K562 (cell line): ENCODE data around the gene EHD3. TPM values are rescaled to one million over a fixed set of nuclear protein-coding genes. Genes with fewer than 3 reads are reported as not detected.

Source experiments
- BRD4 ChIP-seq: fragments of 200-600 bp; sonication (generic); IDR thresholded peaks from 2 replicates; pipeline ENCODE4 v1.6.1; 2017; ENCODE audit warnings: inconsistent platforms
- CREM ChIP-seq: IDR thresholded peaks from 2 replicates; pipeline ENCODE4 v1.6.1; 2014; ENCODE audit warnings: antibody characterized with exemption, low read depth
- EP300 ChIP-seq: IDR thresholded peaks from 2 replicates; pipeline ENCODE4 v1.6.1; 2012; ENCODE audit warnings: low read length, improper control_type of control experiment
- PHB ChIP-seq: fragments of 250-450 bp; sonication (Bioruptor Pico); IDR thresholded peaks from 2 replicates; pipeline ENCODE4 v1.5.0; 2021
- RCOR1 ChIP-seq, 2 experiments: IDR thresholded peaks; 2 replicates each; pipeline ENCODE4 v1.6.1; 2012; ENCODE audit warnings: low read depth in 2 of 2, low read length in 2 of 2, borderline replicate concordance in 1 of 2, improper control_type of control experiment in 1 of 2
- ZNF395 ChIP-seq: fragments of 200-800 bp; sonication (Bioruptor generic); IDR thresholded peaks from 2 replicates; pipeline ENCODE4 v1.6.1; 2017; ENCODE audit warnings: missing genetic modification characterization, missing compliant biosample characterization
- polyA plus RNA-seq, 8 experiments: library from polyadenylated mRNA; depleted of rRNA in 4 of 8; stranded (reverse) in 5 of 8; unstranded in 3 of 8; fragments of >200 nt; fragmentation: Nextera tagmentation in 2 of 8; fragmentation: Illumina TruSeq in 1 of 8; extraction: Ambion mirVana in 2 of 8; extraction: Trizol in 1 of 8; gene quantifications; 2 replicates each; pipeline versions ENCODE4 v1.2.1 to v1.2.3, GENCODE V29; 2011 to 2014; ENCODE audit warnings: inconsistent platforms in 1 of 8, missing spikeins in 1 of 8
- total RNA-seq, 7 experiments: library from RNA; depleted of rRNA in 6 of 7; stranded (reverse); fragments of >200 nt in 6 of 7; fragmentation: Illumina TruSeq in 2 of 7; extraction: Trizol in 2 of 7; gene quantifications; 2 replicates each; pipeline versions ENCODE4 v1.2.1 to v1.2.3, GENCODE V29; 2011 to 2021; ENCODE audit warnings: low replicate concordance in 1 of 7
- TF ChIP-seq, protein P1 (sequence below), 2 experiments: fragments of 450-650 bp in 1 of 2; sonication (generic) in 1 of 2; formaldehyde crosslinking in 1 of 2; IDR thresholded peaks; 2 replicates each; pipeline versions ENCODE4 v1.7.1 to v1.9.0; 2016 to 2022; ENCODE audit warnings: inconsistent platforms in 1 of 2, mild to moderate bottlenecking in 1 of 2, missing genetic modification reagents in 1 of 2

Gene EHD3
- total and polyA plus RNA-seq, 9 of the 15 experiments (the other 6 are each of a cell fraction or from before 2014, with no cell fraction given) = under 0.01 to 0.04 (median 0.03) TPM; not detected in 3

GRCh38 chr2:31254237-31255203, 20.6 kb downstream of the EHD3 start (continued):
- TF ChIP-seq ZNF395 (no peak), CREM (no peak), BRD4 (no peak), EP300 (no peak), PHB (CRISPR knock-in tag) (no peak), RCOR1 (IDR thresholded peaks at IDR 0.05; ENCODE audit: borderline replicate concordance in 1 of 2, low read depth in 2 of 2, low read length in 2 of 2) (no peak)
- TF ChIP-seq, protein P1, sequence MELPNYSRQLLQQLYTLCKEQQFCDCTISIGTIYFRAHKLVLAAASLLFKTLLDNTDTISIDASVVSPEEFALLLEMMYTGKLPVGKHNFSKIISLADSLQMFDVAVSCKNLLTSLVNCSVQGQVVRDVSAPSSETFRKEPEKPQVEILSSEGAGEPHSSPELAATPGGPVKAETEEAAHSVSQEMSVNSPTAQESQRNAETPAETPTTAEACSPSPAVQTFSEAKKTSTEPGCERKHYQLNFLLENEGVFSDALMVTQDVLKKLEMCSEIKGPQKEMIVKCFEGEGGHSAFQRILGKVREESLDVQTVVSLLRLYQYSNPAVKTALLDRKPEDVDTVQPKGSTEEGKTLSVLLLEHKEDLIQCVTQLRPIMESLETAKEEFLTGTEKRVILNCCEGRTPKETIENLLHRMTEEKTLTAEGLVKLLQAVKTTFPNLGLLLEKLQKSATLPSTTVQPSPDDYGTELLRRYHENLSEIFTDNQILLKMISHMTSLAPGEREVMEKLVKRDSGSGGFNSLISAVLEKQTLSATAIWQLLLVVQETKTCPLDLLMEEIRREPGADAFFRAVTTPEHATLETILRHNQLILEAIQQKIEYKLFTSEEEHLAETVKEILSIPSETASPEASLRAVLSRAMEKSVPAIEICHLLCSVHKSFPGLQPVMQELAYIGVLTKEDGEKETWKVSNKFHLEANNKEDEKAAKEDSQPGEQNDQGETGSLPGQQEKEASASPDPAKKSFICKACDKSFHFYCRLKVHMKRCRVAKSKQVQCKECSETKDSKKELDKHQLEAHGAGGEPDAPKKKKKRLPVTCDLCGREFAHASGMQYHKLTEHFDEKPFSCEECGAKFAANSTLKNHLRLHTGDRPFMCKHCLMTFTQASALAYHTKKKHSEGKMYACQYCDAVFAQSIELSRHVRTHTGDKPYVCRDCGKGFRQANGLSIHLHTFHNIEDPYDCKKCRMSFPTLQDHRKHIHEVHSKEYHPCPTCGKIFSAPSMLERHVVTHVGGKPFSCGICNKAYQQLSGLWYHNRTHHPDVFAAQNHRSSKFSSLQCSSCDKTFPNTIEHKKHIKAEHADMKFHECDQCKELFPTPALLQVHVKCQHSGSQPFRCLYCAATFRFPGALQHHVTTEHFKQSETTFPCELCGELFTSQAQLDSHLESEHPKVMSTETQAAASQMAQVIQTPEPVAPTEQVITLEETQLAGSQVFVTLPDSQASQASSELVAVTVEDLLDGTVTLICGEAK (IDR thresholded peaks at IDR 0.05) = no peak
- TF ChIP-seq, protein P1 (CRISPR knock-in tag; IDR thresholded peaks at IDR 0.05) = no peak
